ENCODE measurements around the gene SPATC1L.
"Not testable (repeated sequence)": the region's sequence is repeated elsewhere in the genome, so short reads cannot be mapped to it uniquely, and the experiment has no call there.

The SPATC1L gene

DNA sequence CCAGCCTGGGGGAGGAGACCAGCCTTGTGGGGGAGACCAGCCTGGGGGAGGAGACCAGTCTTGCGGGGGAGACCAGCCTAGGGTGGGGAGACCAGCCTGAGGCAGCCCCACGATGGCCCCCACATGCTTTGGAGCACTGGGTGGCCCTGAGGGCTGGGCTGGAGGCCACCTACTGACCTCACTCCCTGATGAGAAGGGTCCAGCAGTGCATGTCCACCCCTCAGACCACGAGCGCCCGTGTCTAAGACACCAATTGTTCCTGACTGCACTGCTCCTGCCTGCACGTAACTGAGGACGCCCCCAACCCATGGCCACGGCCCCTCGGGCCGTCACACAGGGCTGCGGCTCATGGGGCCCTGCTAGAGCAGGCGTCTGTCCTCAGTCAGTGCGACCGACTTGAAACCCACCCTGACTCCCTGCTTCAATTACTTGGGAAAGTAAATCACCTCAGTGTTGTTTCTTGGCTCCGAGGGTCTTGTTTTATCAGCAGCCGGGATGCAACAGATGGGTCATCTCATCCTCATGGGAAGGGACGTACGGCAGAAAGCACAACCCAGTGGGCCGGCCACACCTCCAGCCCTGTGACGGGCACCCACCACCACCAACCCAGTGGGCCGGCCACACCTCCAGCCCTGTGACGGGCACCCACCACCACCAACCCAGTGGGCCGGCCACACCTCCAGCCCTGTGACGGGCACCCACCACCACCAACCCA, at the start of gene SPATC1L:
TSS of gene SPATC1L (minus strand) at position 550 of the 715 bp plus-strand sequence. CDS start 1,643 bp downstream, outside the sequence.
- DNase-seq, result peak; percentile 27 to 36

DNA sequence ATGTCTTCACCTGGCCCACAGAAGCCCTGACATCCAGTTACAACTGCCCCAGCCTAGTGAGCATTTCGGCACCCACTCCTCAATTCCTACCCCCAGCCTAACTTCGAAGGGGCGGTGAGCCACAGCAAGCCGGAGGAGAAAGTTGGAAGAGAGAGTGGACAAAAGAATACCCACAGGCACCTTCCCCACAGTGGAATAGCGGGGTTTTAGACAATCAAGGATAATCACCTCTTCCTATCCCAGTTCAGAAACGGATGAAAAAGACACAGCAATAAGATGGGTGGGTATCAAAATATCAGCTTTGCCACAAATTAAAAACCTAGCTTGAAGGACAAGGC, 45.6 kb upstream of the SPATC1L start:
- DNase-seq, result no peak

DNA sequence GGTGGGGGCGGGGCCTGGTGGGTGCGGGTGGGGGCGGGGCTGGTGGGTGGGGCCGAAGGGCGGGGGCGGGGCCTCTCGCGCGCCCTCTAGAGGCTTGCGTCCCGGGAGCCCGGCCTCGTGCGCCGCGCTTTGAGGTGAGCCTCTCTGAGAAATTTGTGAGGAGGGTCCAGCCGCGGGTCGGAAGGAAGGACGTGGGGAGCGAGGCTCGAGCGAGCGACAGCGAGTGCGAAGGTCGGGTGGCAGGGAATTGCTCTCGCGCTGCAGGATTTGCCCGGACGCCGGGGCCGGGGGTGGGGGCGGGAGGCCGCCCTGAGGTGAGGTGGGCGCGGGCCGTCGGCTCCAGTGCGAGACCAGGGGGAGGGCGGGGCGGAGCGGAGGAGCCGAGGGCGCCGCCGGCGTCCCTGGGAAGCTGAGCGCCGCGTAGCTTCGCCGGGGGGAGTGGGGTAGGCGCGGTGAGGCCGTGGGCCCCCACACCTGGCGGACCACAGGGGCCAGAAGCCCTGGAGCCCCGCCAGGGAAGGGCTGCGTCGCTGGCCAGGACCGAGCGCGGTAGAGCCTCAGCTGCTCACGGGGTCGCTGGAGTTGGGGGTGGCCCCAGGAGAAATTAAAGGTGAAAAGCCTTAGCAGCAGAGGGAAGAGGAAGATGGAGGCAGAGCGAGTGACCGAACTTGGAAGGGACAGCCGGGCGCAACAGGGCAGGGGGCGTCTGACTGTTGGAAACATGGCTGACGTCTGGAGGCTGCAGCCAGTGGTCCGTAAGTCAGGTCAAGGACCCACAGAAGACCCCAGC, 45.1 kb upstream of the SPATC1L start:
- peak; percentile 61 to 84 for DNase-seq

DNA sequence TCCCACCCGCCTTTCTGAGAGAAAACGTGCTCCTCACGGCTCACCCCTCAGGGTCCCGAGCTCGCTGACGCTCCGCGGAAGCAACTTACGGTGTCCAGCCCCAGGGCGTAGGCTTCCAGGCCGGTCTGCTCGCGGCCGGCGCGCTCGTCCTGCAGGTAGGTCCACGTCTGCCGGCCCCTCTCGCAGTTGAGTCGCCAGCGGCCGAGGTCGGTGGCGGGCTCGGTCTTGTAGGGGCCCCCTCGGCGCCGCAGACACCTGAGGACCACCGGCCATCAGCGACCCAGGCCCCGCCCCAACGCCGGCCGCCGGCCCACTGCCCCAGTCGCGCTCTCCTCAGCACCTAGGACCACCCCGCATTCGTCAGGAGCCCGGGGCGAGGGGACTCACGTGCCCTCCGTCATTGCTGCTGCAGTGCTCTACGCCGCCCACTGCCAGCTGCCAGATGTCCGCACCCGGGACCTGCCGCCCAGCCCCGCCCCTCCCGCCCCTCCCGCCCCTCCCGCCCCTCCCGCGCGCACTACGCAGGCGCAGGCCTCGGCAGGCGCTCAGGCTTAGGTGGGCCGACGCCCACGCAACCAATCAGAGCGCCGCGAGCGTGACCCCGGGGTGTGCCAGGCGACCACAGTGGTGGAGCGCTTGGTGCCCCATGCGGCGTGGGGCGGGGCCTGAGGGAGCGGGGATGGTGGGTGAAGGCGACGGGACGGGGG, 44.2 kb upstream of the SPATC1L start, which contains the start of gene LSS:
TSS of gene LSS (minus strand) at position 430 of the 707 bp plus-strand sequence. CDS start at position 401, 29 bp downstream.
- peak; percentile 95 for DNase-seq

DNA sequence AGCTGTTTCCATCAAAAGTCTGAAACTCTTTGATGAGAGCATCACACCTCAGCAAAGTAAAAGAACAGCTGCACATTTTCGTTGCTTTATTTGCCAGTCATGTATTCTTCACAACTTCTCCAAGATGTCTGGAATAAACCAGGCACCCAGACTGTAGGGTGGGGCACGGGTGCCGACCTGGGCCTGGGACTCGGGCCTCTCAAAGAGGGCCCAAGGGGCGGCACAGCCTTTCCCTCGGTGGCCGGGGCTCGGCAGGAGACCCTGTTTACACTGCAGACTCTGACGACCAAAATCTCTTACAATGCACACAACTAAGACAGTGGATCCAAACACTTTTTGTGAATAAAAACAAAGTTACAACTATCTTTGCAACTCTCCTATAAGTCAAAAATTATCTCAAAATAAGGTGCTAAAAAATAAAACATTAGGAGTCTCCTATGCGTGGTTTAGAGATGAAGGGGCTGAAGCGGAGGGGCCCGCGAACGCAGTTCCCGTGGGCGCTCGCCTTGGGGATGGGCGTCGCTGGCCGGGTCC, 43.6 kb upstream of the SPATC1L start:
- DNase-seq, result no peak

DNA sequence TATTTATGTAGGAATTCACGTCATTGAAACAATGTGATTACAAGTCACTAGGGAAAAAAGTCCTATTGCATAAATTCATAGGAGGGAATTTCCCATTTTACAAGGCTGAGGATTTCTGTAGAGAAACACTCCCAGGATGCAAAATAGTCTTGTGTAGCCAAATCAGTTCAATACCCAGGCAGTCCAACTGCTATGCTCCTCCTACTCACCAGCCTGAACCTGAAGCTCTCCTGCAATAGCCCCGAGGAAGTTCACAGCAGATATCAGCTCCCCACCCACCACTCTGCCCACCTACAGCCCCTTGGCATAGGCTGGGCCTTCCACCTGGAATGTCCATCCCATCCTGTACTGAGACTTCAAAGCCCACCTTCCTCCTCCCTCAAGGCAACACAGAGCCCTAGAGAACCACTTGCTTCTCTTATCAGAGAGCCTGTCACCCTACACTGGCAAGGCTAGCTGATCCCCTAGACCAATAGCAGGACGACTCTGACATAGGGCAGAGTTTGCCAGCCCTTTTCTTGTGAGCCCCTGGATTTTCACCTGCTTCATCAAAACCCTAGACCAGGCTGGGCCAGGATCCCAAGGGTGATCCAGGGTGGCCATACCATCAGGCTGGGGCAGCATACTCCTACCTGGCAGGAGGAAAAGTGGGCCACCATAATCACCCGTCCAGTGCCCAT, 42.8 kb upstream of the SPATC1L start:
- DNase-seq, result no peak

DNA sequence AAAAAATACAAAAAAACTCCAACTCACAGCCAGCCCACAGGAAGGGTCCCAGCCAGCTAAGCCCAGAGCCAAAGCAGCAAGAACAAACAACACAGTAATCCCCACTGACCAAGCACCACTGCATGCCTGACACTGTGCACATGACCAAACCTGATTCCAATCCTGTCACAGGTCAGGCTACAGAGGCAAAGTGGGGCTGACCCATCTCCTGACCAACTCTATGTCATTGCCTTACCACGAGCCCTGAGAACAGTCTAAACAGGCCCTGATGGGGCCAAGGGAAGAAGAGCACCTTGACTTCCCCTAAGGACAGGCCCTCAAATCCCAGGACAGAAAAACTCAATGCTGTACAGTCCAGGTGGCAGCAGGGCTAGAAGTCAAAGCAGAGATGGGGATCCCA, 41.9 kb upstream of the SPATC1L start:
- no peak for DNase-seq

DNA sequence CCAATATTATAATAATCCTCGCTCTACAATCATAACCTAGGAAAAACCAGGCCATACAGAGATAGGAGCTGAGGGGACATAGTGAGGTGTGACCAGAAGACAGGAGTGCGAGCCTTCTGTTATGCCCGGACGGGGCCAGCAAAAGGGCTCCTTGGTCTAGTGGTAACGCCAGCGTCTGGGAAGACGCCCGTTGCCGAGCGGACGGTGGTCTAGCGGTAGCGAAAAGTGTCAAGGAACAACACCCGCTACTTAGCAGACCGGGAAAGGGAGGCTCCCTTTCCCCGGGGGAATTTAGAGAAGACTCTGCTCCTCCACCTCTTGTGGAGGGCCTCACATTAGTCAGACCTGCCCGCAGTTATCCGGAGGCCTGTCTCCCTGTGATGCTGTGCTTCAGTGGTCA, 39.4 kb upstream of the SPATC1L start:
- DNase-seq, result not testable (repeated sequence)

DNA sequence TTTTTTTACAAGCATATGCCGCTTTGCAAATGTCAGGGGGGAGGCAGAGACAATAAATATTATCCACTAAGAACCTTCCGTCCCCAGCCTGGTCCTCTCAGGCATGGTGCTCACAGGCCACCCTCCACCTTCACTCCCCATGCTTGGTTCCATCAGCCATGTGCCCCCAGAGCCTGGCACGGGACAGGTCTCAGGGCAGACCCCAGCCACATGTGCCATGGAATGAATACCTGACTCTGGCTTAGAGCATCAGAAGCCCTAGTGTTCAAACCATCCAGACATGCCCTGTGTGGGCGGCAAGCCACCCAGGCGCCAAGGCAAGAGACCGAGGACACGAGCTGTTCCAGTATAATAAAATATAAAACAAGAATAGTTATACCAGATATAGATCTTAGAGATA, 39.0 kb upstream of the SPATC1L start:
- no peak for DNase-seq

DNA sequence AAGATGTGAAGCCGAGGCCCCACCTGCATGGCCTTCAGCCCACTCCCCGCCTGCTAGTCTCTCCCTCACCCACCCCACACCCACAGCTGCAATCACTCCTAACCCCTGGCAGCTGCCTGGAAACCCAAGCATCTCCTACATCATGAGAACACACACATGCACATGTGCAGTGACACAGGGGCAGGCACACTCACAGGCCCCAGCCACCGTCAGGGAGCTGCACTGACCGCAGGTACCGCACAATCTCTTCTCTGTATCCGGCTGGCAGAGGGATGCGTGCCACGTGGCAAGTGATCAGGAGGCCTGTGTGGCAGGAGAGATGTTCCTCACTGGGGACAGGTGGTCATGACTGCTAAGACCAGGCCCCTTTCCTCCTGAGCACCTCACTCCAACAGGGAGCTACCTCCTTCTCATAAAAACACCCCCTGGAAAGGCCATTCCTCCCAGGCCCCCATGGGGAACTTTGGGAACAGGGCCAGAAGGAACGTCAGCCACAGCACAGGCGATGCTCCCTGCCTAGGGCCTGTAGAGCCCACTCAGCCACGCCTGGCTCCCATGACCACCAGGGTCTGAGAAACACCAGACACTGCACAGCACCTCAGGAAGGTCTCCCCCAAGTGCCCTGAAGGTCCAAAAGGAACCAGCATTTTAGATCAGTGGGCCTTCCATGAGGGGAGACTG, 38.3 kb upstream of the SPATC1L start:
- DNase-seq, result no peak

DNA sequence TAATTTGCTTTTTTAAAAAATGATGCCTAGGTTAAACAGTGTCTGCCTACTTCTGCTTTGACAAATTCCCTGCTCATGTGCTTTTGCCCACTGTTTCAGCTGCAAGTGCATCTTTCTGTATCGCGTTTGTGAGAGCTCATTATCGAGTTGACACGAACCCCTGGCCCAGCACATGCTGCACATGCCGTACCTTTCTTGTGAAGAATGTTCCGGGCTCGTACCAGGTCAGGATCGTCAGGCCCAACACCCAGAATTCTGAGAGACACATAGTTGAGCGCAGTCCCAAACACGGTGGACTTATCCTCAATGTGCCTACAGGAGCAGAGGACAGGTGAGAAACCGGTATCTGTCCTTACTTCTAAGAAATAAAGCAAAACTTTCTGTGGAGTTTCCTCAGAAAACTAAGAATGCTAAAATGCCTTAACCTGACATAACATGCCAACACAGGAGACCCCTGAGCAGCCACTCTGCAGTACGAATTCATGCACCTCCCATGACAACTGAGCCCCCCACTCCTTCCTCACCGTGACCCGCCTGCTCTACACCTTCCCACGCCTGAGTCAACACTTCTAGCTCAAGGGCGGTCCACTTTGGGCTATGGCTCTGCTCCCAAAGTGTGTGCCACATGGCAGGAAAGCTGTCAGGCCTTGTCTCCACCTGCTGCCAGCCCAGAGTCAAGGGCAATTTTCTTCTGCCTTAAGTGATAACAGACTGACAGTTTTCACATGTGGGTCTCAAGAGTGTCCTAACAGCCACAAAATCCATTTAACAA, 37.6 kb upstream of the SPATC1L start:
- no peak for DNase-seq

DNA sequence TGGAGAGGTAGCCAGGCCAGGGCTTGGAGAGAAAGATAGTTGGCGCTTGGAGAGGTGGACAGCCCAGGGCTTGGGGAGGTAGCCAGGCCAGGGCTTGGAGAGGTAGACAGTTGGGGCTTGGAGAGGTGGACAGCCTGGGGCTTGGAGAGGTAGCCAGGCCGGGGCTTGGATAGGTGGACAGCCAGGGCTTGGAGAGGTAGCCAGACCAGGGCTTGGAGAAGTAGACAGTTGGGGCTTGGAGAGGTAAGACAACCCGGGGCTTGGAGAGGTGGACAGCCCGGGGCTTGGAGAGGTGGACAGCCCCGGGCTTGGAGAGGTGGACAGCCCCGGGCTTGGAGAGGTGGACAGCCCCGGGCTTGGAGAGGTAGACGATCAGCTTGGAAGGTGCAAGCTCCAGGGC, 36.6 kb upstream of the SPATC1L start:
- no peak for DNase-seq

DNA sequence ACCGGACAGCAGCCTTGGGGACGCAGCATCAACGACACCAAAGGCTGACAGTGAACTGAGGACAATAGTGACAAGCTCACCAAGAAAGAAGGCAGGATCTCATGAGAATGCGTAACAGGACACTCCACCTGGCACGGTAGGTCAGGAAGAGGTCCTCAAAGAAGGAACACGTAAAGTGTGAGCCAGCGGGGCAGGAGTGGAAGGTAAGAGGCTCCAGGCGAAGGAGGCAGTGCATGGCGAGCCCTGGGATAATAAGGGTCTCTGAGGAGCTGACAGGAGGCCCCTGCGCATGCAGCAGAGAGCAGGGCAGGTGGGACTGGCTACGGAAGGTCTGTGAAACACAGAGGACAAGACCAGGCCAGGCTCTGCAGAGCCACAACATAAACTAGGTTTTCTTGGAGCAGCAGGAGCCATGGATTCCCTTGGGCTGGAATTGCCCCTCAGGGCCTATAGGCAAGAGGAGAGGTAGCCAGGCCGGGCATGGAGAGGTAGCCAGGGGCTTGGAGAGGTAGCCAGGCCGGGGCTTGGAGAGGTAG, 36.1 kb upstream of the SPATC1L start:
- DNase-seq, result no peak

DNA sequence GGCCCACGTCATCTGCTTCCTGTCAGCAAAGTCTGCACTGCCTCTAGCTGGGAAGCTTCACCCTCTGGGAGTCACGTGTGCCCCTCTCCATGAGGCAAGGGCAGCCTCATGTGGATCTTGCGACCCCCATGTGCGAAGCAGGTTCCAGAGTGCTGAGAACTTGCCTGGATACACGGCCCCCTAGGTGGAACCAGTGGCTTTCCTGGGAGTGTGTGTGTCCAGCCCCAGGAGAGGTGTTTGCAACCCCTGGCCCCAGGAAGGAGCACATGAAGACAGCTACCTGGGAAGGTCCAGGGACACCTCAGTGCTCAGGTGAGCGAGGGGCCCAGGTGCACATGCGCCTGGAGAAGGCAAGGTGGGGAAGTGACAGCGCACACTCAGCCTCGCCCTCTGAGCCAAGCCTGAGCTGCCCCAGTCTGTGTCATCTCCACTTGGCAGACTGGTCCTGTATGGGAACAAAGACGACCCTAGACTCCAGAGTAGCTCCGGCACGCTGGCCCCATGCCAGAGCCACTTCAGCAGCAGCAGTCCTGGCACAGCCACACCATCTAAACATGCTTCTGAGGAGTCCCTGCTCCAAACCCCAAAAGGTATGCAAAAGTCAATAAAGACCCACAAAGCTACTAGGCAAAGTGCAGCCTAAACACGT, 35.5 kb upstream of the SPATC1L start:
- no peak for DNase-seq

DNA sequence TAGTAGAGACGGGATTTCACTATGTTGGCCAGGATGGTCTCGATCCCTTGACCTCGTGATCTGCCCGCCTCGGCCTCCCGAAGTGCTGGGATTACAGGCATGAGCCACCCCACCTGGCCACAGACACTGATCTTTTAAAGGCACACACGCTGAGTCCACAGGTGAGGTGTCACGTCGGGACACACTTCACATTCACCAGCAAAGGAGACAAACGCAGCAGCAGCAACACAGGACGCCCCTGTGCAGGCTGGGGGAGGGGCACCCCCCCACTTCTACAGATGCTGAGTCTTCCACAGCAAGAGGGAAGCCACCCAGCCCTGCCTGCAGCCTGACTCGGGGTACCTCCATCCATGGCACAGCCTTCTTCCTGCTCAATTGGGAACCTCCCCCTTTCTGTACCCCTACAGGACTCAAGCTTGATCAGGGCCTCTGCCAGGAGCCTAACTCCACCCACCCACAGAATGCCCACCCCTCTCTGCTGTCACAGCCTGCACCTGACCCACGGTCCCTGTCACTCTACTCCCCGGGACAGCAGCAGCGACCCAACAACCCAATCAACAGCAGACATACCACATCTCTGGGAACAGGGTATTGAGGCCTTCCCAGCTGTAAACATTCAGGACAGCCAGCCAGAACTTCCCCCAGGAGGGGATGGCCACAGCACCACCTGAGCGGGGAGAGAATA, 34.8 kb upstream of the SPATC1L start:
- DNase-seq, result no peak

DNA sequence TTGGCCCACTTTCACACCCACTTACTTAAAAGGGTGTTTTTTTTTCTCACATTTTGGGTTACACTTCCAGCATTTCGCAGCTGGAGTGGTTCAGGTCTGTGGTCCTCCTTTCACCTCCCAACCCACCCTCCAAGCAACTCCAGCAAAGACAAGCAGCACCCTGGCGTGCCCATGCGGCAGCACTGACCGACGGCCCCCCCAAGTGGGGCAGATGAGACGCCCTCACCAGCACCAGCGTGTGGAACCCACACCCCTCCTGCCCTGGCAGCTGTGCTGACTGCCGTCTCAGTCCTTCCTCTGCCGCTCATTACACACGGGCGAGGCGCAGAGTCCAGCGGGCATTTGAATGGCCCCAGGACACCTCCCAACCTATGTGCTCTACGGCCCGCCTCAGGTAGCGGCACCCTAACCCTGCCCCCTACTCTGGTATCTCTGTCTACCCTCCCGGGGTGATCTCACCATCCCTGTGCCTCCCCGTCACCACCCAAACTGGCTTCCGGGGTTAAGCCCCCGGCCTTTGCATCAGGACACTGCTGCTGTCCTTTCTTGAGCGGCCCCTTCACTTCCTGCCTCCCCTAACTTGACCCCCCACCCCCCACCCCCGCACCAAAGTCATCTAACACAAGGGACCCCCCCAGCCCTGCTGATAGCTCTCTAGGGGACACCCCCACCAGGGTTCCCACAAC, 33.4 kb upstream of the SPATC1L start:
- DNase-seq, result no peak

DNA sequence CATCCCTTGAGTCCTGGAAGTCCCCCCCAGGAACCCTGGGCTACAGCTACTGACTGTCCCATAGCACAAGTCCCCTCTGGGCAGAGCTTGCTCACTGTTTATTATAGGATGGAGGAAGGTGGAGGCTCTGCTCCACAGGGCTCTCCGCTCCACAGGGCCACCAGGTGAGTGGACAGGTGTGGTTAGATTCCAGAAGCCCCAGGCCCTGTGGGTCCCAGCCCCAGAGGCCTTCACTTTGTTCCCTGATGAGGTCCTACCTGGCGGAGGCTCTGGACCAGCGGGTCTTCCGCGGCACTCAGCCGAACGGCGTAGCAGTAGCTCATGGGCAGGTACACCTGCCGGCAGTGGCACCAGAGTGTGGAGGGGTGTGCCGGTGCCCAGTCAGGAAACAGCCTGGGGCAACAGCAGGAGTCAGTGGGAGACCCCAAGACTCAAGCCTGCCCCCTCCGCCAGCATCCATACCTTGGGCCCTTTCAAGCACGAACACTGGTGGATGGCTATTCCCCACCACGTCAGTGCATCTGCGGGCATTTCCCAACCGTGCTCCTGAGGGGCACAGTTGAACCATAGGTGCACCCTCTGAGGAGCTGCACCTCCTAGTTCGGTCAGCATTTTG, 32.0 kb upstream of the SPATC1L start:
- DNase-seq, result no peak

DNA sequence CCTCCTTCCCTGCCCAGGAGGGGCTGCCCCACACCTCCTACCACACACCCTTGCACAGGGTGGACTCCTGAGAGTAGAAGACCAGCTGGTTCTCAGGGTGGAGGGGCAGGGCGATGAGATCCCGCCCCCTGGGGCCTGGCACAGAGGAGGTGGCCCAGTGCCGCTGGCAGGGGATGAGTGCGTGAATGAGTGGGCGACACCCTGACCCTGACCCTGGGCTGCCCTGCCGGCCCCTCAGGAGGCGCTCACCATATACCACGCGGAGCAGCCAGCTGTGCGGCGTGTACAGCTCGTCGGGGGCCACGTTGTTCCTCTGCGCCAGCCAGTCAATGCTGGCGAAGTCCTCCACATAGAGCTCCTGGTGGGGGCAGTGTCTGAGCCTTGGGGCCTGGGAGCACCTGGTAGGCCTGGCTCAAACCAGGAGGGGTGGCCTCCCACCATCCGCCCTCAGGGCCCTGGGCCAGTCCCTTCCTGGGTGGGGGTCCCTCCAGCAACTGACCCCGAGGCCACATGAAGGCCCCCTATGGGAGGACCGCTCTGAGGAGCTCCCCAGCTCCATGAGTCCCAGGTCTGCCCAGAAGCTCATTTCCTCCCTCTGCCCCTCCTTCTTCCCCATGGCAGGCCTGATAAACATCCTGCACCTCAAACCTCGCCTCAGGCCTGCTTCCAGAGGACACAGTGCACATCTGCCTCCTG, 31.3 kb upstream of the SPATC1L start:
- no peak for DNase-seq
